Measurements from ENCODE around the gene MED13. TPM values are rescaled to one million over a fixed set of nuclear protein-coding genes. Genes with fewer than 3 reads are reported as not detected.

Gene MED13
- total and polyA plus RNA-seq, 4 donors, result 6.6 to 64.0 (median 26.0) TPM

- Histone ChIP-seq H3K9me3 (ENCODE audit: control insufficient read depth in 4 of 4, low read length in 3 of 4) (no peaks in the 10 kb centered on the region), H3K4me3 (ENCODE audit: low read depth in 1 of 3, low read length in 3 of 3) (no peak overlapping the region), H3K27me3 (ENCODE audit: control insufficient read depth in 4 of 4, insufficient read depth in 4 of 4, low read length in 3 of 4) (no peaks in the 10 kb centered on the region), H3K36me3 (ENCODE audit: control insufficient read depth in 4 of 4, insufficient read depth in 3 of 4, low read depth in 1 of 4, low read length in 3 of 4) (no peaks in the 10 kb centered on the region), H3K9ac (ENCODE audit: low read depth in 1 of 2, low read length in 2 of 2) (no peak overlapping the region), H3K27ac (ENCODE audit: low read depth in 1 of 2, low read length in 2 of 2) (no peak overlapping the region), H3K4me1 (ENCODE audit: control insufficient read depth in 4 of 4, insufficient read depth in 4 of 4, low read length in 3 of 4) (peaks cover 2 to 31% (median 17%) of the 10 kb centered on the region in 4 donors)
- TF ChIP-seq SP1 (IDR thresholded peaks at IDR 0.05) (no peak), ATF3 (IDR thresholded peaks at IDR 0.05) (no peak), EGR1 (IDR thresholded peaks at IDR 0.05; ENCODE audit: low read depth in 2 of 2) (no peak), RXRA (IDR thresholded peaks at IDR 0.05) (no peak), FOXA1 (IDR thresholded peaks at IDR 0.05) (no peak), YY1 (IDR thresholded peaks at IDR 0.05) (no peak)
- 82% methylated on average over 3 of the region's 3 CpGs for WGBS
- DNase-seq (ENCODE audit: low spot score), result no peak
Observed at GRCh38 chr17:62084585-62084984, 19.5 kb upstream of the MED13 start.

- Histone ChIP-seq H3K27me3 (ENCODE audit: control insufficient read depth in 4 of 4, insufficient read depth in 4 of 4, low read length in 3 of 4) (no peaks in the 10 kb centered on the region), H3K36me3 (ENCODE audit: control insufficient read depth in 4 of 4, insufficient read depth in 3 of 4, low read depth in 1 of 4, low read length in 3 of 4) (no peaks in the 10 kb centered on the region), H3K4me1 (ENCODE audit: control insufficient read depth in 4 of 4, insufficient read depth in 4 of 4, low read length in 3 of 4) (peaks cover 2 to 28% (median 16%) of the 10 kb centered on the region in 4 donors), H3K4me3 (ENCODE audit: low read depth in 1 of 3, low read length in 3 of 3) (no peak overlapping the region), H3K27ac (ENCODE audit: low read depth in 1 of 2, low read length in 2 of 2) (no peak overlapping the region), H3K9me3 (ENCODE audit: control insufficient read depth in 4 of 4, low read length in 3 of 4) (no peaks in the 10 kb centered on the region), H3K9ac (ENCODE audit: low read depth in 1 of 2, low read length in 2 of 2) (no peak overlapping the region)
- no peak for DNase-seq (ENCODE audit: low spot score)
- WGBS, result 96% methylated on average over 3 of the region's 3 CpGs
- TF ChIP-seq NR2F2 (IDR thresholded peaks at IDR 0.05), result no peak
- no peak for TF ChIP-seq HNF4G (IDR thresholded peaks at IDR 0.05)
- TF ChIP-seq, protein P1, sequence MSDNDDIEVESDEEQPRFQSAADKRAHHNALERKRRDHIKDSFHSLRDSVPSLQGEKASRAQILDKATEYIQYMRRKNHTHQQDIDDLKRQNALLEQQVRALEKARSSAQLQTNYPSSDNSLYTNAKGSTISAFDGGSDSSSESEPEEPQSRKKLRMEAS (IDR thresholded peaks at IDR 0.05), result no peak
- TF ChIP-seq RAD21 (IDR thresholded peaks at IDR 0.05), result no peak
Observed at GRCh38 chr17:62083651-62084050, 18.6 kb upstream of the MED13 start.

DNA sequence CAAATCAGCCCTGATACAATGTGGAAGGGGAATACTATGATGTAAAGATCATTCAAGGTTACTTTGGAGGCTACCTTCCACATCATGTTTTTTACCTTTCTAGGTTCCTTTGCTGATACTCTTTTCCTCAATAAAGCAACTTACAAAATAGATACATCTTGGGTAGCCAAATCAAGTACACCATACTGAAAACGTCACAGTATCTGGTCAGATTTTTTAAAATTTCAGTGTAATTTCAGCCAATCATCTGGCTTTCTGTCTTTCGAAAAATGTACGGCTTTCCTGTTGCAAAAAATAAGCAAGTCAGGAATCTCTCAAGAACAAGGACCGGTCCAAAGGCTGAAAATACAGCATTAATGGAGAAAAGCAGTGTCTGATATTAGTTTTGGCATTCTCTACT lies 15.6 kb upstream of the MED13 start:
- Histone ChIP-seq H3K4me3 (ENCODE audit: low read depth in 1 of 3, low read length in 3 of 3) (no peak overlapping the region), H3K27me3 (ENCODE audit: control insufficient read depth in 4 of 4, insufficient read depth in 4 of 4, low read length in 3 of 4) (no peaks in the 10 kb centered on the region), H3K4me1 (ENCODE audit: control insufficient read depth in 4 of 4, insufficient read depth in 4 of 4, low read length in 3 of 4) (peaks cover 0 to 37% (median 29%) of the 10 kb centered on the region in 4 donors), H3K36me3 (ENCODE audit: control insufficient read depth in 4 of 4, insufficient read depth in 3 of 4, low read depth in 1 of 4, low read length in 3 of 4) (no peaks in the 10 kb centered on the region), H3K9me3 (ENCODE audit: control insufficient read depth in 4 of 4, low read length in 3 of 4) (no peaks in the 10 kb centered on the region), H3K27ac (ENCODE audit: low read depth in 1 of 2, low read length in 2 of 2) (no peak overlapping the region), H3K9ac (ENCODE audit: low read depth in 1 of 2, low read length in 2 of 2) (no peak overlapping the region)
- 91% methylated on average over 4 of the region's 4 CpGs for WGBS
- TF ChIP-seq EGR1 (IDR thresholded peaks at IDR 0.05; ENCODE audit: low read depth in 2 of 2) (no peak), ATF3 (IDR thresholded peaks at IDR 0.05) (no peak), JUND (IDR thresholded peaks at IDR 0.05) (no peak), RAD21 (IDR thresholded peaks at IDR 0.05) (no peak), GABPA (IDR thresholded peaks at IDR 0.05 in 1 of 2, conservative IDR thresholded peaks at IDR 0.05 in 1 of 2) (no peak), RXRA (IDR thresholded peaks at IDR 0.05) (no peak), NR2F2 (IDR thresholded peaks at IDR 0.05) (no peak), TAF1 (conservative IDR thresholded peaks at IDR 0.05) (no peak), FOXA2 (IDR thresholded peaks at IDR 0.05) (no peak)
- TF ChIP-seq, protein P1 (IDR thresholded peaks at IDR 0.05), result no peak
- TF ChIP-seq, protein P2, sequence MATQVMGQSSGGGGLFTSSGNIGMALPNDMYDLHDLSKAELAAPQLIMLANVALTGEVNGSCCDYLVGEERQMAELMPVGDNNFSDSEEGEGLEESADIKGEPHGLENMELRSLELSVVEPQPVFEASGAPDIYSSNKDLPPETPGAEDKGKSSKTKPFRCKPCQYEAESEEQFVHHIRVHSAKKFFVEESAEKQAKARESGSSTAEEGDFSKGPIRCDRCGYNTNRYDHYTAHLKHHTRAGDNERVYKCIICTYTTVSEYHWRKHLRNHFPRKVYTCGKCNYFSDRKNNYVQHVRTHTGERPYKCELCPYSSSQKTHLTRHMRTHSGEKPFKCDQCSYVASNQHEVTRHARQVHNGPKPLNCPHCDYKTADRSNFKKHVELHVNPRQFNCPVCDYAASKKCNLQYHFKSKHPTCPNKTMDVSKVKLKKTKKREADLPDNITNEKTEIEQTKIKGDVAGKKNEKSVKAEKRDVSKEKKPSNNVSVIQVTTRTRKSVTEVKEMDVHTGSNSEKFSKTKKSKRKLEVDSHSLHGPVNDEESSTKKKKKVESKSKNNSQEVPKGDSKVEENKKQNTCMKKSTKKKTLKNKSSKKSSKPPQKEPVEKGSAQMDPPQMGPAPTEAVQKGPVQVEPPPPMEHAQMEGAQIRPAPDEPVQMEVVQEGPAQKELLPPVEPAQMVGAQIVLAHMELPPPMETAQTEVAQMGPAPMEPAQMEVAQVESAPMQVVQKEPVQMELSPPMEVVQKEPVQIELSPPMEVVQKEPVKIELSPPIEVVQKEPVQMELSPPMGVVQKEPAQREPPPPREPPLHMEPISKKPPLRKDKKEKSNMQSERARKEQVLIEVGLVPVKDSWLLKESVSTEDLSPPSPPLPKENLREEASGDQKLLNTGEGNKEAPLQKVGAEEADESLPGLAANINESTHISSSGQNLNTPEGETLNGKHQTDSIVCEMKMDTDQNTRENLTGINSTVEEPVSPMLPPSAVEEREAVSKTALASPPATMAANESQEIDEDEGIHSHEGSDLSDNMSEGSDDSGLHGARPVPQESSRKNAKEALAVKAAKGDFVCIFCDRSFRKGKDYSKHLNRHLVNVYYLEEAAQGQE (IDR thresholded peaks at IDR 0.05), result no peak
- no peak for DNase-seq (ENCODE audit: low spot score)

Measured in liver (tissue), 9 donors.